GM18867 (cell line): ENCODE measurements around the gene GRIA4.

Experiments used
- ATAC-seq: cut with Tn5 transposase; IDR thresholded peaks from one replicate; pipeline ENCODE4 v1.9.1; 2021; ENCODE audit warnings: mild to moderate bottlenecking, moderate library complexity; ENCODE audit not compliant: unreplicated experiment

The GRIA4 gene

DNA sequence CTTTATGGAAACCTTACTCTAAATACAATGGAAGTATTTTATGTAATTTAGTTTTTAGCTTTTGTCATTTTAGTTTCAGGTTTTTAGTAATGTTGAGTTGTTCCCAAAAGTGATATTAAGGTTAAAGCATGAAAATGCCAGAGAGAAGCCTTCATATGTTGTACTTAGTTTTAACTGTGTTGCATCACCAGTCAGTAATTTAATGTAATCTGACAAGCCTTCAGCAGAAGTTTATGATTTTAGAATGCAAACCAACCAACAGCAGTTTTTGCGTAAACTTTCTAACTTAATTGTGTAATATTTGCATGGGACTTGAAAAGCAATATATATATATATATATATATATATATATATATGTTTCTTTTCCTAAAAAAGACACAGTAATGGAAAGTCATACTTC lies 301.6 kb downstream of the GRIA4 start:
- no peak for ATAC-seq

DNA sequence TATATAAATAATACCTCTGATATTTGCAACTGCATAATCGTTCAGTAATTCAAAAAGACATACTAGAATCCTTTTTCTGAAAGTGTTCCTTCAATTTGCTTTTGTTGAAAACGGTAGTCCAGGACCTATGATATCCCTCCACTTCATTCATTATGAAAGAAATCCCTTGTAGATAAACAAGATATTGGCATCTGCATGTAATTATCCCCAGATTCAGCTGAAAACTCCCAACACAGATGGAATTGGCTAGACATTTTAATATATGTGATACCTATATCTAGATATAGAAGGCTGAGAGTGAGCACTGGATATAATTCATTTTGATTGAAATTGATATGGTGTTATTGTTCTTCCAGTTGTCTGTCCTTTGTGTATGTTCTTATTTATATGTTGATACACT lies 302.8 kb downstream of the GRIA4 start:
- no peak for ATAC-seq

DNA sequence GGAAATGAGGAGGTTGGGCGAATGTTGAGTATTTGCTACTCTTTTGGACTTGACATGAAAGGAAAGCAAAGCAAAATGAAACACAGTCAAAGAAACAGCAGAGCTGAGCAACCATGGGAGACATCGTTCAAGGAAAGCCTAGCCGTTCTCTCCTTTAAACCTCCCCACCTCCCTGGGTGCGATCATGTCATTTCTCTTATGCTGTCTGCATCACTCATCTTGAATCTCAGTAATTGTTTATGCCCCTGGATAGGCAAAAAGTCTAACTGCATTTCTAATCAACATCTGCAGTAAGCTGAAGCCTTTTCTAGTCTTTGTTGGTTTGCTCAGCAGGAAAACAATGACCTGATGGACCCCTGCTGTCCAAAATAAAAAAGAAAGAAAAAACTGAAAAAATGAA lies 305.1 kb downstream of the GRIA4 start:
- no peak for ATAC-seq

DNA sequence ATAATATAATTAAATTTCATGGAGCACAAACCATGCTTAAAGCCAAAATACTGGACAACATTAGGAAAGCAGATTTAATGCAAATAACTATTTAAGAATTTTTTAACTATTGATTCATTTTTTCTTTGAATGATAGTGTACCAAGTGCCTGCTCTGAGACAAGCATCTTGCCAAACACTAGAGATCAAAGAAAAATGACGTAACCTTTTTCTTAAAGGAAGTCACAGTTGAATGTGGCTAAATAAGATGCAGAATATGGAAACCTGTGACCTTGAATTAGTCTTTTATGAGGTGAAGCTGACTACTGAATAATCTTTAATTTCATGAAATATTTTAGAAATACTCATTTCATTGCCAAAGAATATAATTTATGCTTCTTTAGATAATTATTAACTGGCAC lies 308.2 kb downstream of the GRIA4 start:
- no peak for ATAC-seq

DNA sequence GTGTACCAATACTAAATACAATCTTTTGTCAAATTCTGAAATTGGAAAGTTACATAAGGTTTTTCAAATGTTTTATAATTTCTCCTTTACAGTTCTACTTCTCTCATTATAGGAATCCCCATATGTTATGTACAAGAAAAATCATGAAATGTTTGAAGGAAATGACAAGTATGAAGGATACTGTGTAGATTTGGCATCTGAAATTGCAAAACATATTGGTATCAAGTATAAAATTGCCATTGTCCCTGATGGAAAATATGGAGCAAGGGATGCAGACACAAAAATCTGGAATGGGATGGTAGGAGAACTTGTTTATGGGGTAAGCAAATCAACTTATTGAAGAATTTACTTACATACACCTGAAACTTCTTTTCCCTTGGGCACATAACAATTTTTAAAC lies 308.7 kb downstream of the GRIA4 start:
- no peak for ATAC-seq

DNA sequence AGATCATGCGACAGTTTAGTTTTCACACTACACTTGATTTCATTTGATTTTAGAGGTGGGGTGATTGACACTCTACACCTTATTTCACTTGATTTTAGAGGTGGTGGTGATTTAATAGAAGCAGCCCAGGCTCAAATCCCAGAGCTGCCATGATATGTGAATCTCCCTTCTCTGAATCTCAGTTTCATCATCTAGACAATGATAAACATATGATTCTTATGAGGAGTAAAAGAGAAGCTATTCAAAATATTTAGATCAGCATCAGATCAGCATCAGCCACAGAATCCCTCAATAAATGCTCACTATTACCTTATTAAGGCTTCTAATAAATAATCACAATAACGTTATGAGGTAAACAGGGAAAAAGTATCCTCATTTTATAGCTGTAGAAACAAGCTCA lies 313.4 kb downstream of the GRIA4 start:
- no peak for ATAC-seq

DNA sequence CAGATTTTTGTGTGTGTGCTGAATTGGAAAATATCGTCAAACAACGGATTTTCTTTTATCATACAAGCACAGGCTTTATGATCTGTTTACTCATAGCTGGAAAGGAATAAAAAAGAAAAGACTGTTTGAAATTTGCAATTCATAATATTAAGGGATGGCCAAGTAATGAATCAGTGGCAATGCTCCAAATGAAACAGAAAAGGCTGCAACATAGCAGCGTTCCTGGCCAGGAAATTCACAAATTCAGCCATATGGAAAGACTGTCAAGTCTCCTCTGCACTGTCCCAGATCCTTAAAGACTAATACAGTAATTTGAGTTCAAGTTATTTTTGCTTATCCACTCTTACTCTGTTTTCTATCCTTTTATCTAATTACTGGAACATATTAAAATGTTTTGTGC lies 313.9 kb downstream of the GRIA4 start:
- ATAC-seq, result no peak

DNA sequence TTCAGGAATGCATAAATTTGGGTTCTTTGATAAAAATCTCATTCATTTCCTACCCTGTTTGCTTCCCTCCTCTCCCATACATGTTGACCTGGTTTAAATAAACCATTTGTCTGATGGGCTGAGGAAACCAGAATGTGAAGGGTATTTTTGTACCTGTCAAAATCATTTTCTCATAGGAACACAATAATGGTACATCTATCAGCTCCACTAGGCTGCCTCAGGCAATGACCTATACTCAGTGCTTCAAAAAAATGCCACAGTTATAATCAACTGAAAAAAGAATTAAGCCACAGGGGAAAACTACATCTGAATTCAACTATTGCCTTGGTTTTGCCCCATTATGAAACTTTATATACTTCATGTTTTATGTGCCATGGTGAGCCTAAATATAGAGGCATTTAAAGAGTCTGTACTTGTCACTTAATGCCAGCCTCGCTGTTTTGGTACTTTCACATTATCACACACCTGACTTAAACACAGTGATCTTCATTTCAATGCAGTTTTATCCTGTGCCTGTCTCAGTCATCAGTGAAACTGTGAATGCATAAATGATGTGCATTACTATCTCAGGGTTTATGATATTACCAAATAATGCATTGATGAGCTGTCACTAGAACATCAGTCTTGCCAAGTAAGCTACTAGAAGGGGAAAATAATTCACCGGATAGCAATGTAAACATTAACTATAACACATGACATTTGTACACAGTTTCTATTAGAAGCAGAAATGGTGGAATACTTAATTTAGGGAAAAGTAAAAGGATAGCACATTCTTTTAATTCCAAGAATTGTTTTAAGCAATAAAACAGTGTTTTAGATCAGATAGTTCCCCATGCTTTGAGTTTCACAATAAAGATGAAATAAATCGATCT lies 319.4 kb downstream of the GRIA4 start:
- ATAC-seq, result no peak

DNA sequence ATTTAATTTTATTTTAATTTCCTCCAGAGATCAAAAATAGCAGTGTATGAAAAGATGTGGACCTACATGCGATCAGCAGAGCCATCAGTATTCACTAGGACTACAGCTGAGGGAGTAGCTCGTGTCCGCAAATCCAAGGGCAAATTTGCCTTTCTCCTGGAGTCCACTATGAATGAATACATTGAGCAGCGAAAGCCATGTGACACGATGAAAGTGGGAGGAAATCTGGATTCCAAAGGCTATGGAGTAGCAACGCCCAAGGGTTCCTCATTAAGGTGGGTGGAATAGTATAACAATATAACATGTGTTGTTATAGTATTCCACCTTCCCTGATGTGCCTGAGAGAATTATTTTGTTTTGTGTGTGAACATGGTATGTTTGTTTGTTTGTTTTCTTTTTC lies 323.8 kb downstream of the GRIA4 start:
- no peak for ATAC-seq

DNA sequence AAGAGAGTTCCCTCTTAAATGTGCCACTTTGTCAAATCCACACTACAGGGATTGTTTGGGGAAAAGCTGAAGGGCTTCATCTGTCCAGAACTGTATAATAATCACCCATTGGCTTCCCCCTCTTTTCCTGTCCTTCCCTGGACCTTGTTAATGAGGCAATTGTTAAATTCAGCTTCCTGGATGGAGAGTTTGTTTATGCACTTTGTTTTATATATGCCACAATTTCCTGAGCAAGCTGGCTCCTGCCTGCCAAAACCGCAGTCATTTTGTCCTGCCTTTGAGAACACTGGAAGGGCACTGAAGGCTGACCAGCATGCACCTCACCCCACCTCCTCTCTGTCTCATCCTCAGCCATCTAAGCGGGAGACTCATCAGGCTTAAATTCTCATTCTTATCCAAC lies 325.9 kb downstream of the GRIA4 start:
- ATAC-seq, result no peak

DNA sequence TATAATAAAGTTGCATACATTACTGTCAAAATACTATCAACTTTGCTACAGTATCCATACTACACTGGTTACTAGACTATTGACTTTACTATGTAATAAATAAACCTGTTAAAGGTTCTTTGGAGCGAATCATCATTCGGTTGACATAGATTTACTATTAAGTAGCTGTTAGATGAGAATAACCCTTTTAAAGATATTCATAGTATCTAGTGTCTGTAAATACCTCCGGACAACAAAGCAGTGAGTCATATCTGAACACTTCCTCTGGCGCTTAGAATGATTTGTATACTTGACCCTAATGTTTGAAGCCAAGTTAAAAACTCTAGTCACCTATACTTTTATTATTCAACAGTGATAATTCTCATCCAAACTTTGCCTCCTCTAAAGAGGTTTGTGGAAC lies 327.5 kb downstream of the GRIA4 start:
- no peak for ATAC-seq

DNA sequence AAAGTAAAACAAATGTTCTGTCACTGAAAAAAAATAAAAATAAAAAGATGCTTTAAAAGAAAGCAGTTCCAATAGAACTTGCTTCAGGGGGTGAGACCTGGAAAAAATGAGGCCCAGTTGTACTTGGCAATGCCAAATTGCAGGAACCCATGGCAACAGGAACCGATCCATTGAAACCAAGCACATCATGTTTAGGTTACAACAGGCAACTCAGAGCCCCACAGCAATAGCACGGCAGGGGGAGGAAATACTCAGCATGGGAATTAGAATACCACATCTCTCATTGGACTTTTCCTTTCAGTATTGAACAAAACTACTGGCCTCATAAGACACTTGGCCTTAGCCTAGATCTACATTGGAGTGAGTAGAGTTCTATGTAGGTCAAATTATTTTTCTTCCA lies 327.9 kb downstream of the GRIA4 start:
- ATAC-seq, result no peak

DNA sequence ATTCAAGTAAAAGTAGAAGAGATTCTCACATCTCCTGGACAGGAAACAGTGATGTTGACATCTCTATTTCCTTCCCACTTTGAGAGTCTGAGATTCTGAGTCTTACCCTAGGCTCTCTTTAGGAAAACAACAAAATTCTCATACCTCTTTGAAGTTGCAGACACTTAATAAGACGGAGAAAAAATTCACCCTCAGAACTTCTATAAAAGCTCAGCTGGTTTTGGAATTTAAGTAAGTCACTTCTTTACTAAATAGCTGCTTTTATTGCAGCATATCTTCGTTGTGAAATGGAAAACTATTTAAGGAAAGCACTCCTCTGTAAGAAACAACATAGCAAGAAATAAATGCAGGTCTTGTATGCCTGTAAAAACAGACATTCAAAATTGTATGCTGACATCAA lies 333.0 kb downstream of the GRIA4 start:
- ATAC-seq, result no peak

DNA sequence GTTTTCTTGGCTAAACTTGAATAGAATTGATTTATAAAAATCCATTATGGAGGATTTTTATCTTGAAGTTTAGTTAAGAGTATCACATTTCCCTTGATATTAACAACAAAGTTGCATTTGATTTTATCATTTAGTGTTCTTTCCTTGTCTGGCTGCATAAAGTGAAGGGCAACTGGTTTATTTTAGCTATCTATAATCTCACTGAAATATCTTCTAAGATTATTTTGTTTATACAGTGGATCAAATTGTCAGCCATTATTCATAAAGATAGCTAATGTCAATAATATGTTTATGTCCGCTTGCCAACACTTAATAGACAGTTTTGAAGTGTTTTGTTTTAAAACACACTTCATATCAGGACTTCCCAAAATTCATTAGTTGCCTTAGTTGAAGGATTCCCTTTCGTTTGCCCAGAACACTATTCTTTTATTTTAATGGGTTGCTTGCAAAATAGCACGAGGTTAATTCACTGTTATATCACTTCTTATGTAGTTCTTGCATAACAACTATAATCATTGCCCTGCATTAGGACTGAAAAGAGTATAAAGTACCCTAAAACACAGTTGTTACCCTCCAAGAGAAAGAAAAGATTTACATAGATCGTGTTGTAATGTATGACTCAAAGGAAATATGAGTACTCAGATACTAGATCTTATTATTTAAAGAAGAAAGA lies 339.2 kb downstream of the GRIA4 start:
- ATAC-seq, result no peak

DNA sequence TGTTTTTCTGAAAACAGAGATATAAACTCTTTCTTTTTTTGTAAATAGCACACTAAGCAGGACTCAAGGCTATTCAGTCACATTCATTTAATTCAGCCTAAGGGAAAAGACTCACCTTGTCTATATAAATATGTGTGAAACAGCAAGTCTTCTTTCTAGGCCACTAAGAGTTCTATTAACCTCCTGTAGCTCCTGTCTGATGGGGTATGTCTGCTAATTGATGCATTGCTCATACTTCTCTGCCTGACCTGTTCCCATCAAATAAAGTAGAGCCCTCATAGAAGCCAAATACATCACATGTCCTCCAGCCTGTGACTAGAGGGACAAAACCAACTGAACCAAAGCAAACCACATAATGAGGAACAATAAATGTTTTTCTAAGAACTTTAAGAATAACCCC lies 344.0 kb downstream of the GRIA4 start:
- ATAC-seq, result no peak

DNA sequence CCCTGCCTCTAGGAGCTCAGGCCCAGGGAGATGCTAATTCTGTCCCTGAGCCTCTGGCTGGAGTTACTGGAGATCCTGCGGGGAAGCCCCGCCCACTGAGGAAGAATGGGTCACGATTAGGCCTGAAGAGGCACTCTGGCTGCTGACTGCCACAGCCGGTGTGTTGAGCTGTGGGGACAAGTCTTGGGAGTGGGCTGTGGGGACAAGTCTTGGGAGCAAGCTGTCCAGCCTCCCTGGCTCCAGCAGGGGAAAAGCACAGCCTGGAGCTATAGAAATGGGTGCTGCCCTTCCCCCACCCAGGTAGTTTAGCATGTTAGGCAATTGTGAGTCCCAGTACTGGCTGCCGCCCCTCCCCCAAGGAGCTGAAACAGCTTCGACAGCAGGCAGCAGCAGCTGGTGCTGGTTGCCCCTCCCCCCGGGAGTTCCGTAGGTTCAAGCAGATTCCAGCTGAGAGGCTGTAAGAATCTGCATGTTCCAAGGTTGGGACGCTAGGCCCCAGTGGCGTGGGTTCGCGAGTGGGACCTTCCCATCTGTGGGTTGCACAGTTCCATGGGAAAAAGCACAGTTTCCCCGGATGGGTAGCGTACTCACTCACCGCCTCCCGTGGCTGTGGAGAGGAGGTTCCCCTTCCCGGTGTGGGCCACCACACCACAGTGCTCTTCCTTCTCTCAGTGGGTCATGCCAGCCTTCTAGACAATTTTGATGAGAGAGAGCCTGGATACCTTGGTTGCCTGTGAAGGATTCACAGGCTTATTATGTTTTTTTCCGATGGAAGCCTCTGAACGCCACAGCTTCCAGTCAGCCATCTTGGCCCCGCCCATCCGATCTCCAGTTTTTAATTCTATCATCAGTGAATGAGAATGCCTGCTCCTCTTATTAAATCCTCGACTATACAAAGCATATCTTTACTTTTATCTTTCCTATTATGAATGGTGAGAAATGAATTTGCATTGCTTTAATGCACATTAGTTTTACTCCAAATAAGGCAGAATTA lies 350.7 kb downstream of the GRIA4 start:
- ATAC-seq, result no peak

DNA sequence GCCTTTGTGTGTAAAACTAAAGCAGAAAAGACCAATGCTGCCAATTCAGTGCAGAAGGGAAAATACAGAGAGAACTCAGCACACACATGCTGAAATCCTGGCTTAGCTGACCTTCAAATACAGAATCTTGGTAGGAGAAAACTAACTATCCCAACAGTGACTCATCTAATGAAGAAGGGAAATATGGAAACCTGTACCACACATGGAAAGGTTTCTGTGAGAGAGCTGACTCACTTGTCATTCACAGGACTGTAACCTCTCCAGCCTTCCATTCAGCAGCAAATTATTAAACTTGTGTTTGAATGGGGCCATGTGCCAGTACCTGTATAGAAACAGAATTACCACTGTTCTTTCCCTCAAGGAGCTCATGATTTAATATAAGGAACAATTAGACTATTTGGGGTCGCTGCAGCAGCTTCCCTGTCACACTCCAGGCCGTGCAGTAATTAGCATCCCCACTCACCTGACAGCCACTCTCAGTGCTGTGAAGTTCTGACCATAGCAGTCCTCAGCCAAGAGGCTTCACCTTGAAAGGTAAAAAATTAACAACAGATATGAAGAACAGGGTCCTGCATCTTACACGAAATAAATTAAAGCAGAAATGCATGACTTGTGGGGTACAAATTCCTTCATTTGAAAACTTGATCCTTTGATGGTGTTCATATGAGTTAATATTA lies 358.3 kb downstream of the GRIA4 start:
- no peak for ATAC-seq

DNA sequence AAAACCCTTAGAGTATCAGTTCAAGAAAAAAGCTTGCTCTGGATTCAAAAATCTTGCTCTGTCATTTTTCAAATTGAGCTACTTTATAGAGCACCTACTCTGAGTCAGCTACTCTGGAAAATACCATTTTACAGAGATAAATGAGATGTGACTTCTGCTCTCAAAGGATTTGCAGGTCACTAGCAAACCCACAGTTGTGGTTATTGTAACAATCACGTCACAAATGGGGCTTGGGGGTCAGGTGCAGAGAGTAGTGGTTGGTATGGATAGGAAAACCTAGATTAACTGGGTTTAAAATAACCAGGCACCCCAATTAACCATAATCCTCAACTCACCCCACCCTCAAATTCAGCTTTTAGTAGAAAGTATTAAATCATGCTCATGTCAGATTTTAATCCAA lies 359.9 kb downstream of the GRIA4 start:
- ATAC-seq, result no peak

DNA sequence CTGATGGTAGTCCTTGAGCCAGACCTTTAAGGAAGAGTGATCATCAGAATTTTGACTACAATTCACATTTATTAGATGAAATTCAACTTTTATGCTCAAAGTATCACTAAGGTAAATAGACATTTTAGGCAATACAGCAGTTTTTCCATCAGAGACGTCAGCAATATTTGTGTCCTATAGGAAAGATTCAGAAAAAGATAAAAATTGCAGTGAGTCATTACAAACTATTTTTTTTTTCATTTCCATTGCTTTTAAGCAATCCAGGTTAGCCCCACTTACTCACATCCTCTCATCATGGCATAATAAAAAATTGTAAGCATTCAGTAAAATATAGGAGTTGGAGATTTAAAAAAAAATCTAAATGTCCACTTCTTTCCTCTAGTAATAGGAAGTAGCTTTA lies 365.3 kb downstream of the GRIA4 start:
- no peak for ATAC-seq

DNA sequence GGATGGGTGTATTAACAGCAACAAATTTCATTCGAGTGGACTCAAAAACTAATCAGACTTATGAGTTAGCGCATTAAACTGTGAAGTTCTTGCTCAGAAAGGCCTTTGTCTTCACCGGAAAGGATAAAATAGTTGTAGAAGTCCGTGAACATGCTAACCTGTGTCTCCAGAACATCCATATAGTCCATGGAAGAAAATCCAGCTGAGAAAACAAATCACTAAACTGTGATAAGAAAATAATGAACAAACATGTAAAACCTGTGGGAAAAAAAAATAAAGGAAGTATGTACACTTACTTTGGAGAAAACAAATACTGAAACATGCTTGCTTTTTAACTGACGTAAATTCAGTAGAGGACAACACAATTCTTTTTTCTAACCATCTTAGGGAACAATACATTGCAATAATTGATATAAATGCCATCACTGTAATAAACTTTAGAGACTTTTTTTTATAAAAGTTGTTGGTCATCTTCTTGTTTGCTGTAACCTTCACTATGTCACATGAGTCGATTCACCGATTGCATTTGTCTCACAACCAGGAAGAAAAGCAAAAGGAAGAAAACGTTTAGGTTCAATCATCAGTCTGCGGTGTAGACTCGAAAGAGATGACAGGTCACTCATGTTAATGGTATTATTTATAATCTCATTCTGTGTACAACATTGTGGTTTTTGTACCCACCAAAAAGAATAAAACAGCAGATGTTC lies 370.3 kb downstream of the GRIA4 start:
- ATAC-seq, result no peak
